Activated T-helper 17 cell treated with anti-CD3 and anti-CD28 coated beads, Interleukin-2, amount 50 U/mL, for 72 hours (primary cell): ENCODE data around the gene AREG. TPM values are rescaled to one million over a fixed set of nuclear protein-coding genes. Genes with fewer than 3 reads are reported as not detected.

Source experiments
- ATAC-seq: fragments of 150-1000 bp; cut with Tn5 transposase; replicated peaks from 2 replicates; pipeline ENCODE4 v1.10.0; 2021; ENCODE audit warnings: mild to moderate bottlenecking, moderate library complexity
- H3K27ac Mint-ChIP-seq: one replicate; pipeline ENCODE4 v1.8.0; 2022; ENCODE audit warnings: mixed read lengths
- H3K27me3 Mint-ChIP-seq: one replicate; pipeline ENCODE4 v1.8.0; 2022; ENCODE audit warnings: mixed read lengths
- H3K36me3 Mint-ChIP-seq: one replicate; pipeline ENCODE4 v1.8.0; 2022; ENCODE audit warnings: low read depth, mild to moderate bottlenecking, mixed read lengths
- H3K4me1 Mint-ChIP-seq: one replicate; pipeline ENCODE4 v1.8.0; 2022; ENCODE audit warnings: mixed read lengths
- H3K4me3 Mint-ChIP-seq: one replicate; pipeline ENCODE4 v1.8.0; 2022; ENCODE audit warnings: mild to moderate bottlenecking, mixed read lengths
- H3K9me3 Mint-ChIP-seq: one replicate; pipeline ENCODE4 v1.8.0; 2022; ENCODE audit warnings: mixed read lengths
- total RNA-seq, 2 donors: library from RNA; stranded (reverse); gene quantifications; one replicate each; pipeline ENCODE4 v1.2.3, GENCODE V29; 2022

AREG gene
- total RNA-seq, 2 donors from 2014 or later = 0.80 to 0.85 TPM

DNA sequence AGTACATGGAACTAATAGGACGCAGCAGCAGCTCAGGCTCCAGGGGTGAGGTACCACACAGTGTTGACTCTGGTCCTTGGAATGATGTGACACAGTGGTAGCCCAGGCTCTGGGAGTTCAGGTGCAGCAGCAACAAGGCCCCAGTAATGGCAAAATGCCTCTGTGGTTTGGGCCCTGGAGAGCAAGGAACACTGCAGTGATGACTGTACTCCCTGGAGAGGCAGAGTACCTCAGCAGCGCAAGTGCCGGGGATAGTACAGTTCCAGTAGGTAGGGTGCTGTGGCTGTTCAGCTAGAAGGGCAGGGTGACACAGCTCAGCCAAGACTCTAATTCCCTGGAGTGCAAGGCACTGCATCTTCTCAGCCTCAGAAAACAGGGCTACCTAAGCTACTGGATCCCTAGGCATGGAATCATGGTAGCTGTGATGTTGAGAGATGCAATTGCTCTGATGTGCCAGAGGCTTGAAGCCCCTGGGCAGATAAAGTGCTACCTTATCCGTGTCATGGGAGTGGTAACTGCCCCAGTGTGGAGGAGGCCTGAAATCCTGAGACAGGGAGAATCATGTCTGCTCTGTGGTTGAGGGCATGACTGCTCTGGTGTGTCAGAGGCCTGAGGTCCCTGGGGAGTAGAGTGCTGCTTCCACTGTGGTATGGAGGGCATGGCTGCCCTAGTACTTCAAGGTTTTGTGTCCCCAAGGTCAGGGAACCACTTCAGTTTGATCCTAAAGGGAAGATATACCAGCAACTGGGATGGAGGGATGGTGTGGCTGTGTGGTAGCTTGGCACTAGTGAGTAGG lies 55.2 kb downstream of the AREG start:
- Mint-ChIP-seq H3K9me3 (no peaks in the 10 kb centered on the region), H3K27ac (no peak overlapping the region), H3K4me1 (no peaks in the 10 kb centered on the region), H3K4me3 (no peak overlapping the region), H3K27me3 (peaks cover 17% of the 10 kb centered on the region), H3K36me3 (no peaks in the 10 kb centered on the region)
- ATAC-seq = no peak

DNA sequence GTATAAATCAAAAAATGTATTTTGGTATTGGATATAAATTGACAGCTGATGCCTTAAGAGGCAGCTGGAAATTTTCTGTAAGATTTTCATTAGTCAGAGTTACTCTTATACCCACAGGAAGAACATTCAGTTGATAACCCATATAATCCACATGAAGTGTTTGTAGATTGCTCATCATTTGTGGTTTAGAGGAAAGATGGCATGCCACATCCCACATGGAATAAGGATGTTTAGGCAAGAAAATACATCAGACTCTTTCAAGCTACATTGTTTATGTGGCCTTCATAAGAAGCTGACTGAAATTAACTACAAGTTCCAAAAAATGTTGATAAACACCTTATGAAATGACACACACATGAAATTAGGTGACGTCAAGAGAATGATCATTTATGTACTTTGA lies 56.6 kb downstream of the AREG start:
- Mint-ChIP-seq H3K27ac (no peak overlapping the region), H3K4me3 (no peak overlapping the region), H3K9me3 (no peaks in the 10 kb centered on the region), H3K27me3 (peaks cover 20% of the 10 kb centered on the region), H3K36me3 (no peaks in the 10 kb centered on the region), H3K4me1 (no peaks in the 10 kb centered on the region)
- ATAC-seq = no peak

DNA sequence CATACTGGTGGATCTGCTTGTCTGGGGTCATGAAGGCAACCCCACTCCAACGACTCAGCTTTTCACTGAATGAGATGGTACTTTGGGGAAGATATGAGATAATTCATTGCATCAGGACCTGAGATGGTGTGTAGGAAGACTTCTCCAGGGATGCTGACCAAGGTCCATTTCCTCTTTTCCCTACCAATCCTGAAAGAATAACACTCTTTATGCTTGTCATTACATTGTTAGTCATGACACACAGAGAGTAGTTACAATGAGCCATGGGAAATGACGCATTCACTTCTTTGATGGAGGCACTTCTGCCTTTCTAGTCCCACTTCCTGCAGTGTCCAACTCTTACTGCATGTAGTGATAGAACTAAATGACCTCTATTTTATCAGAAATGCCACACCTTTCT lies 58.6 kb downstream of the AREG start:
- H3K36me3 Mint-ChIP-seq = no peaks in the 10 kb centered on the region
- H3K9me3 Mint-ChIP-seq = no peaks in the 10 kb centered on the region
- ATAC-seq = no peak
- no peak overlapping the region for H3K27ac Mint-ChIP-seq
- H3K27me3 Mint-ChIP-seq = peaks cover 18% of the 10 kb centered on the region
- no peak overlapping the region for H3K4me3 Mint-ChIP-seq
- H3K4me1 Mint-ChIP-seq = no peaks in the 10 kb centered on the region

DNA sequence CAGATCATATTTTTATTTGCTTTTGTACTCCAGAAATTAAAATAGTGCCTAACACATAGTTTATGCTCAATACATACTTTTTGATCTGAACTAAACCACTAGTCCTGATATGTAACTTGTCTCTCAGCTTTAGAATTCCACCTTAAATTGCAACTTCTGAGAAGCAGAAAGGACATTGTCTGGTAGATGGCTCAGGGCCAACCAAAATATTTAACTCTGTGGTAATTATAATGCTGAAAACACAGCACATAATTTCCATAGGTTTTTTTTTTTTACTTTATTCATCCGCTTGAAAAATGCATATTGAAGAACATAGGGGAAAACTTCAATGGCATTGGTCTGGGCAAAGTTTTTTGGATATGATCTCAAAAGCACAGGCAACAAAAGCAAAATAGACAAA lies 59.3 kb downstream of the AREG start:
- Mint-ChIP-seq H3K4me3 (no peak overlapping the region), H3K4me1 (no peaks in the 10 kb centered on the region), H3K36me3 (no peaks in the 10 kb centered on the region), H3K9me3 (no peaks in the 10 kb centered on the region), H3K27ac (no peak overlapping the region), H3K27me3 (peaks cover 16% of the 10 kb centered on the region)
- no peak for ATAC-seq

Other genes starting within 250 kb of the AREG start
- not detected for gene EPGN, start 136.7 kb upstream of the AREG start, total RNA-seq
- not detected for gene EREG, start 80.0 kb upstream of the AREG start, total RNA-seq